Smooth muscle cell (in vitro differentiated cells): Measurements from ENCODE around the gene NUDC. TPM values are rescaled to one million over a fixed set of nuclear protein-coding genes. Genes with fewer than 3 reads are reported as not detected.
A peak's percentile ranks its signal among the peaks of the same experiment; 100 is the strongest.
"Not testable (repeated sequence)": the region's sequence is repeated elsewhere in the genome, so short reads cannot be mapped to it uniquely, and the experiment has no call there.

Source experiments
- DNase-seq: peaks from one replicate; lab custom pipeline; 2025; ENCODE audit not compliant: unreplicated experiment; lab: John Stamatoyannopoulos, UW
- H2AFZ ChIP-seq: fragments of 200-600 bp; sonication (generic); 2 replicates; pipeline ENCODE4 v1.6.0; 2016; ENCODE audit warnings: antibody characterized with exemption, low read depth, mild to moderate bottlenecking
- H3F3A ChIP-seq: fragments of 200-600 bp; sonication (generic); 2 replicates; pipeline ENCODE4 v1.6.0; 2017; ENCODE audit warnings: antibody characterized with exemption, low read depth
- H3K27ac ChIP-seq: fragments of 200-600 bp; sonication (generic); 2 replicates; pipeline ENCODE4 v1.5.1; 2016; ENCODE audit warnings: low read depth, mild to moderate bottlenecking
- H3K27me3 ChIP-seq: fragments of 200-600 bp; sonication (generic); 2 replicates; pipeline ENCODE4 v1.6.1; 2016; ENCODE audit warnings: low read depth, mild to moderate bottlenecking
- H3K36me3 ChIP-seq: fragments of 200-600 bp; sonication (generic); 2 replicates; pipeline ENCODE4 v1.5.1; 2016; ENCODE audit warnings: low read depth
- H3K4me1 ChIP-seq: fragments of 200-600 bp; sonication (generic); 2 replicates; pipeline ENCODE4 v1.5.1; 2016; ENCODE audit warnings: low read depth
- H3K4me2 ChIP-seq: fragments of 200-600 bp; sonication (generic); 2 replicates; pipeline ENCODE4 v1.6.0; 2016; ENCODE audit warnings: mild to moderate bottlenecking
- H3K4me3 ChIP-seq: fragments of 200-600 bp; sonication (generic); 2 replicates; pipeline ENCODE4 v1.5.1; 2016; ENCODE audit warnings: mild to moderate bottlenecking
- H3K79me2 ChIP-seq: fragments of 200-600 bp; sonication (generic); 2 replicates; pipeline ENCODE4 v1.6.0; 2016; ENCODE audit warnings: low read depth, mild to moderate bottlenecking
- H3K9ac ChIP-seq: fragments of 200-600 bp; sonication (generic); 2 replicates; pipeline ENCODE4 v1.6.0; 2016; ENCODE audit warnings: low read depth
- H3K9me3 ChIP-seq: fragments of 200-600 bp; sonication (generic); replicated peaks from 2 replicates; pipeline ENCODE4 v1.5.1; 2016; ENCODE audit warnings: low read depth
- H4K20me1 ChIP-seq: fragments of 200-600 bp; sonication (generic); 2 replicates; pipeline ENCODE4 v1.6.0; 2016; ENCODE audit warnings: low read depth
- CTCF ChIP-seq: fragments of 200-600 bp; sonication (generic); IDR thresholded peaks from 2 replicates; pipeline ENCODE4 v1.5.1; 2017; ENCODE audit warnings: borderline replicate concordance, mild to moderate bottlenecking, antibody characterized with exemption; ENCODE audit not compliant: insufficient read depth, poor library complexity, severe bottlenecking
- WGBS: methylation state at CpG from one replicate; pipeline ENCODE4 v1.1.7; 2016; ENCODE audit warnings: low lambda C conversion rate; 5-methylcytosine and 5-hydroxymethylcytosine counted together
- polyA plus RNA-seq: library from polyadenylated mRNA; unstranded; fragments of >200 nt; fragmentation: Nextera tagmentation; extraction: Ambion mirVana; gene quantifications from 2 replicates; pipeline ENCODE4 v1.2.1, GENCODE V29; 2016
- total RNA-seq: library from RNA; depleted of rRNA; stranded (reverse); fragments of >200 nt; gene quantifications from 2 replicates; pipeline ENCODE4 v1.2.3, GENCODE V29; 2014

Gene NUDC
- total RNA-seq: 23.9 and 29.3 TPM in 2 replicates
- 122 and 131 TPM in 2 replicates for polyA plus RNA-seq

- Histone ChIP-seq H3K4me3 (peak within 1 kb of the TSS; percentile 84), H3K27ac (peak within 1 kb of the TSS; percentile 91), H3K4me1 (peaks cover 16% of the 10 kb centered on the region), H3K36me3 (no peaks in the 10 kb centered on the region), H3K9ac (peak within 1 kb of the TSS; percentile 84), H3F3A (peaks cover 3% of the 10 kb centered on the region), H3K79me2 (peaks cover 42% of the 10 kb centered on the region), H3K4me2 (peak within 1 kb of the TSS; percentile 98), H3K27me3 (no peaks in the 10 kb centered on the region), H4K20me1 (peaks cover 21% of the 10 kb centered on the region), H3K9me3 (no peaks in the 10 kb centered on the region), H2AFZ (peak within 1 kb of the TSS; percentile 94)
- peak; percentile 86 for DNase-seq
- TF ChIP-seq CTCF: no peak
- WGBS: 3% methylated on average over 62 of the region's 83 CpGs
These were observed at the start of gene NUDC for GRCh38 chr1:26921540-26922430. NUDC (plus strand) TSS chr1:26921743; CDS start chr1:26921849, 106 bp downstream.

- not testable (repeated sequence) for H3K27me3 ChIP-seq, H3K4me2 ChIP-seq
- 93% methylated on average over 2 of the region's 2 CpGs for WGBS
These were observed 48.4 kb upstream of the NUDC start for GRCh38 chr1:26873097-26873496.

DNA sequence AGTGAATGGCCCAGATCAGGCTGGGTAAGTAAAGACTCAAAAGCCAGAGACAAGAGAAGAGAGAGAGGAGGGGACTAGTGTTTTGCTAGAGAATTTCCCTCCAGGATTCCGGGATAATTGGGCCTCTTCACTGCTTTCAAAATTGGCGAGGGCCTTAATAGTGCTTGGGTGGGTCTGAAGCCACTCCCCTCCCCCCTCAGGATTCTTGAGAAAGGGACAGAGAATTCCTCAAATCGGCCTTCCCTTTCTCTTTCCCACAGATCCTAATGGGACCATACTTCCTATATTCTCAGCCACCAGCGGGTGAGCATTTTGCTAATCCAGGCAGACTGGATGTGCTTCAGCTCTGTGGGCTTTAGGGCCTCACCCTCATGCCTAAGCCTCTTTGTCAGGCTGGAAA lies 46.6 kb upstream of the NUDC start:
- H3K36me3 ChIP-seq: no peaks in the 10 kb centered on the region
- no peak overlapping the region for H2AFZ ChIP-seq
- H3K4me1 ChIP-seq: peaks cover 16% of the 10 kb centered on the region
- no peaks in the 10 kb centered on the region for H3K9me3 ChIP-seq
- H4K20me1 ChIP-seq: no peaks in the 10 kb centered on the region
- H3K9ac ChIP-seq: no peak overlapping the region
- no peaks in the 10 kb centered on the region for H3K79me2 ChIP-seq
- TF ChIP-seq CTCF: no peak
- WGBS: 44% methylated on average over 4 of the region's 4 CpGs
- H3K4me3 ChIP-seq: no peak overlapping the region
- DNase-seq: no peak
- H3K27me3 ChIP-seq: no peaks in the 10 kb centered on the region
- no peak overlapping the region for H3K4me2 ChIP-seq
- peak overlapping the region; percentile 56 for H3K27ac ChIP-seq
- peaks cover 4% of the 10 kb centered on the region for H3F3A ChIP-seq

More at GRCh38 chr1:26873097-26873496, 48.4 kb upstream of the NUDC start:
- not testable (repeated sequence) for DNase-seq, H3K4me3 ChIP-seq, H3K79me2 ChIP-seq, H2AFZ ChIP-seq, H4K20me1 ChIP-seq, H3K9ac ChIP-seq, H3K9me3 ChIP-seq, H3F3A ChIP-seq, H3K36me3 ChIP-seq
- Histone ChIP-seq H3K27ac (peak overlapping the region; percentile 71), H3K4me1 (peaks cover 16% of the 10 kb centered on the region)

DNA sequence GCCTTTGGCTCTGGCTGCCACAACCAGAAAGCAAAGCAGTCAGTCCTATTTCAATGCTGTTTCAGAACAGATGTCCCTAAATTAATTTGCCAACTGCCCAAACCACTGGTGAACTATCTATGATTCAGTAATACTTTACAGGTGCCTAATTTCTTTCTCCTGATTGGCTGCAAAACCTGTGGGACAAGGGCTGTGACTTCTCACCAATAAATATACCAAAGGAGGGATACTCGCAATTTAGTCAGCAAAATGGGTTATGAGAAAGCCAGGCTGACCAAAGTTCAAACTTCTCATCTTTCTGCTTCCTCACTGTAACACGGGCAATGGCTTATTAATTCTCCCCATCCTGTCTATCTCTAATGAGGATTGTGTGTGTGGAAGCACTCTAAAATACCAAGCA lies 44.2 kb upstream of the NUDC start:
- Histone ChIP-seq H3K27ac (peak overlapping the region; percentile 7), H2AFZ (no peak overlapping the region), H3K9ac (no peak overlapping the region), H3F3A (peaks cover 20% of the 10 kb centered on the region), H3K4me3 (no peak overlapping the region), H3K36me3 (peaks cover 8% of the 10 kb centered on the region), H3K4me2 (no peak overlapping the region), H3K4me1 (peaks cover 16% of the 10 kb centered on the region), H3K9me3 (no peaks in the 10 kb centered on the region), H3K27me3 (no peaks in the 10 kb centered on the region), H3K79me2 (no peaks in the 10 kb centered on the region), H4K20me1 (peaks cover 6% of the 10 kb centered on the region)
- no peak for DNase-seq
- TF ChIP-seq CTCF: no peak
- WGBS: 82% methylated on average over 2 of the region's 2 CpGs
